HepG2 (cell line): ENCODE results near the gene ACVR1B. TPM values are rescaled to one million over a fixed set of nuclear protein-coding genes. Genes with fewer than 3 reads are reported as not detected.

ENCODE experiments used
- ATAC-seq: fragments of 200-7000 bp; cut with Tn5 transposase; 3 replicates; pipeline ENCODE4 v1.9.1; 2020; ENCODE audit warnings: mild to moderate bottlenecking, moderate library complexity
- BruUV-seq: library from RNA; stranded (reverse); fragments of 400-500 nt; replicated peaks from 2 replicates; lab custom pipeline; 2021; lab: Mats Ljungman, UMichigan
- CTCF ChIA-PET: fragments of 300-600 bp; formaldehyde crosslinking; extraction: SDS; loops from one replicate; lab custom pipeline; 2021; ENCODE audit warnings: low total read pairs, inconsistent platforms, low intra/inter-chr PET ratio; lab: Yijun Ruan, JAX
- POLR2A ChIA-PET: fragments of 350-600 bp; sonication (Branson Sonifier 250); formaldehyde crosslinking; loops from one replicate; lab custom pipeline; 2020; ENCODE audit warnings: antibody characterized with exemption, inconsistent platforms; lab: Yijun Ruan, JAX
- DNase-seq: peaks from one replicate; pipeline ENCODE4 v3.0.0-alpha.2; 2015; ENCODE audit warnings: low spot score
- FAIRE-seq: peaks from 3 replicates; lab custom pipeline; 2011; peaks lifted over from hg19 to GRCh38; lab: Jason Lieb, UNC
- H2AFZ ChIP-seq: one replicate; pipeline ENCODE4 v1.6.1; 2011; ENCODE audit warnings: low read length, inconsistent platforms
- H3K27ac ChIP-seq: fragments of 300-600 bp; 3 replicates; pipeline ENCODE4 v1.8.0; 2011; ENCODE audit warnings: mixed run types, mild to moderate bottlenecking, mixed read lengths, low read length, inconsistent platforms; ENCODE audit not compliant: insufficient read depth; ENCODE audit errors: extremely low read length
- H3K27me3 ChIP-seq, 2 experiments: fragments of 200-600 bp in 1 of 2; 2 replicates in 1 of 2; 3 replicates in 1 of 2; pipeline versions ENCODE4 v1.6.0 to v1.8.0; 2011; ENCODE audit warnings: low read length in 2 of 2, mild to moderate bottlenecking in 2 of 2, moderate library complexity in 2 of 2, inconsistent platforms in 1 of 2; ENCODE audit not compliant: insufficient read depth in 2 of 2, control insufficient read depth in 1 of 2
- H3K36me3 ChIP-seq, 2 experiments: fragments of 200-600 bp in 1 of 2; replicated peaks in 1 of 2; 2 replicates in 1 of 2; 3 replicates in 1 of 2; pipeline versions ENCODE4 v1.5.1 to v1.8.0; 2011; ENCODE audit warnings: low read length in 2 of 2, inconsistent platforms in 1 of 2; ENCODE audit not compliant: insufficient read depth in 2 of 2, control insufficient read depth in 1 of 2
- H3K4me1 ChIP-seq: 2 replicates; pipeline ENCODE4 v1.5.1; 2012; ENCODE audit warnings: low read length, inconsistent platforms; ENCODE audit not compliant: insufficient read depth
- H3K4me2 ChIP-seq: 2 replicates; pipeline ENCODE4 v1.6.0; 2011; ENCODE audit warnings: low read depth, low read length, inconsistent platforms
- H3K4me3 ChIP-seq, 3 experiments: fragments of 200-600 bp in 1 of 3; sonication (generic), shearing (Covaris generic) in 1 of 3; replicated peaks in 1 of 3; 2 replicates each; pipeline ENCODE4 v1.5.1; 2011 to 2016; ENCODE audit warnings: low read length in 3 of 3, inconsistent platforms in 2 of 3, low read depth in 2 of 3, mild to moderate bottlenecking in 2 of 3, control low read depth in 1 of 3, mixed read lengths in 1 of 3; ENCODE audit not compliant: insufficient read depth in 1 of 3
- H3K79me2 ChIP-seq: one replicate; pipeline ENCODE4 v1.6.1; 2011; ENCODE audit warnings: low read length, inconsistent platforms; ENCODE audit not compliant: insufficient read depth
- H3K9ac ChIP-seq: 2 replicates; pipeline ENCODE4 v1.6.0; 2011; ENCODE audit warnings: mild to moderate bottlenecking, low read depth, low read length, inconsistent platforms; ENCODE audit not compliant: insufficient read depth
- H3K9me3 ChIP-seq: 2 replicates; pipeline ENCODE4 v1.5.1; 2012; ENCODE audit warnings: mild to moderate bottlenecking, low read length
- H4K20me1 ChIP-seq: 2 replicates; pipeline ENCODE4 v1.6.0; 2011; ENCODE audit warnings: inconsistent platforms, mild to moderate bottlenecking, low read length, moderate library complexity; ENCODE audit not compliant: insufficient read depth
- BHLHE40 ChIP-seq: IDR thresholded peaks from 2 replicates; pipeline ENCODE4 v1.6.1; 2011; ENCODE audit warnings: low read length, improper control_type of control experiment
- HOMEZ ChIP-seq: IDR thresholded peaks from 2 replicates; pipeline ENCODE4 v1.6.1; 2016; ENCODE audit warnings: low read depth
- MAZ ChIP-seq, 2 experiments: sonication (generic) in 1 of 2; formaldehyde crosslinking in 1 of 2; IDR thresholded peaks; 2 replicates each; pipeline versions ENCODE4 v1.5.0 to v1.6.1; 2012 to 2020; ENCODE audit warnings: low read depth in 2 of 2, mild to moderate bottlenecking in 2 of 2, borderline replicate concordance in 1 of 2, improper control_type of control experiment in 1 of 2, low read length in 1 of 2, missing genetic modification reagents in 1 of 2, moderate library complexity in 1 of 2
- NFIC ChIP-seq: IDR thresholded peaks from 2 replicates; pipeline ENCODE4 v1.6.1; 2012; ENCODE audit warnings: mild to moderate bottlenecking, low read length, inconsistent platforms
- RARG ChIP-seq: sonication (generic); formaldehyde crosslinking; IDR thresholded peaks from 2 replicates; pipeline ENCODE4 v1.4.0; 2020; ENCODE audit warnings: low read depth, mild to moderate bottlenecking, missing genetic modification reagents
- RFX5 ChIP-seq: IDR thresholded peaks from 2 replicates; pipeline ENCODE4 v1.6.1; 2011; ENCODE audit warnings: low read depth, low read length, improper control_type of control experiment
- XBP1 ChIP-seq: sonication (generic); formaldehyde crosslinking; IDR thresholded peaks from 2 replicates; pipeline ENCODE4 v1.5.0; 2020; ENCODE audit warnings: missing genetic modification reagents
- ZNF34 ChIP-seq: sonication (generic); formaldehyde crosslinking; IDR thresholded peaks from 2 replicates; pipeline ENCODE4 v1.4.0; 2020; ENCODE audit warnings: mild to moderate bottlenecking, missing genetic modification reagents, borderline replicate concordance
- WGBS: methylation state at CpG from one replicate; pipeline ENCODE4 v1.1.6; 2017; ENCODE audit warnings: low lambda C conversion rate; 5-methylcytosine and 5-hydroxymethylcytosine counted together
- in situ Hi-C: cut with HindIII; loops from 2 replicates; pipeline ENCODE4 v1.10.0; 2017; ENCODE audit warnings: low pct_unique_long_range_greater_than_20kb; ENCODE audit not compliant: extremely low pct_ligation_motif_present
- intact Hi-C: fragments of 100-400 bp; cut with micrococcal nuclease; formaldehyde crosslinking; loops from one replicate; pipeline ENCODE4 v1.10.0; 2022; ENCODE audit not compliant: unreplicated experiment
- polyA plus RNA-seq, 8 experiments: library from polyadenylated mRNA; depleted of rRNA in 3 of 8; stranded (reverse) in 7 of 8; unstranded in 1 of 8; fragments of >200 nt; fragmentation: Illumina TruSeq in 4 of 8; extraction: Trizol in 4 of 8; gene quantifications; 2 replicates each; pipeline versions ENCODE4 v1.2.1 to v1.2.3, GENCODE V29; 2011 to 2016; ENCODE audit warnings: low read depth in 4 of 8, missing spikeins in 1 of 8, mixed read lengths in 1 of 8; ENCODE audit not compliant: insufficient read depth in 1 of 8
- total RNA-seq, 5 experiments: library from RNA; depleted of rRNA; stranded (reverse); fragments of >200 nt; fragmentation: Illumina TruSeq; extraction: Trizol; gene quantifications; 2 replicates each; pipeline ENCODE4 v1.2.3, GENCODE V29; 2016; ENCODE audit warnings: low read depth in 1 of 5

ACVR1B gene
- total and polyA plus RNA-seq, 2 of the 13 experiments (the other 11 are each of a cell fraction or from before 2014, with no cell fraction given) = 8.9 to 12.1 TPM

- Histone ChIP-seq H3K4me2 (no peak overlapping the region), H3K27ac (no peak overlapping the region), H3K36me3 (no peaks in the 10 kb centered on the region), H4K20me1 (no peaks in the 10 kb centered on the region), H3K9me3 (no peaks in the 10 kb centered on the region), H3K79me2 (no peaks in the 10 kb centered on the region), H3K9ac (no peak overlapping the region), H2AFZ (no peak overlapping the region), H3K4me3 (no peak overlapping the region), H3K4me1 (0 out of 2 replicates have a peak, but pooled peaks cover 9% of the 10 kb centered on the region), H3K27me3 (peaks cover 4 to 51% of the 10 kb centered on the region in 2 experiments; a peak in 4 of 5 replicates)
- ATAC-seq (no peak), DNase-seq (no peak), FAIRE-seq (no peak)
- intact Hi-C loops (no loop called here), in situ Hi-C loops (no loop called here)
- ChIA-PET POLR2A (no interaction called here), CTCF (no interaction called here)
- TF ChIP-seq RFX5 (no peak), ZNF34 (CRISPR knock-in tag) (no peak), BHLHE40 (no peak), XBP1 (no peak), RARG (CRISPR knock-in tag) (no peak), HOMEZ (CRISPR knock-in tag) (no peak), NFIC (no peak), MAZ (IDR thresholded peaks at IDR 0.05; ENCODE audit: borderline replicate concordance, low read depth, low read length) (no peak), MAZ (CRISPR knock-in tag; IDR thresholded peaks at IDR 0.05; ENCODE audit: low read depth) (no peak)
- BruUV-seq = no TSS peak
- WGBS = 12% methylated on average over 6 of the region's 6 CpGs
Observed at GRCh38 chr12:51911307-51911706, 40.2 kb upstream of the ACVR1B start.
